ENCODE measurements around the gene SCYL2. TPM values are rescaled to one million over a fixed set of nuclear protein-coding genes. Genes with fewer than 3 reads are reported as not detected.
"Not testable (repeated sequence)": the region's sequence is repeated elsewhere in the genome, so short reads cannot be mapped to it uniquely, and the experiment has no call there.

Gene SCYL2
- total RNA-seq, 1 experiment from 2014 or later, result 56.1 TPM

- DNase-seq (ENCODE audit: extremely low read depth, low read depth), result no peak
These were observed 50.4 kb downstream of the SCYL2 start for GRCh38 chr12:100317371-100317770.

GRCh38 chr12:100324498-100324897 lies 57.5 kb downstream of the SCYL2 start:
- DNase-seq (ENCODE audit: extremely low read depth, low read depth), result no peak

GRCh38 chr12:100326208-100326607 lies 59.2 kb downstream of the SCYL2 start:
- no peak for DNase-seq (ENCODE audit: extremely low read depth, low read depth)

GRCh38 chr12:100329800-100330199 lies 62.8 kb downstream of the SCYL2 start:
- no peak for DNase-seq (ENCODE audit: extremely low read depth, low read depth)

GRCh38 chr12:100331871-100332270 lies 64.9 kb downstream of the SCYL2 start:
- DNase-seq (ENCODE audit: extremely low read depth, low read depth), result no peak

GRCh38 chr12:100332852-100333251 lies 65.9 kb downstream of the SCYL2 start:
- no peak for DNase-seq (ENCODE audit: extremely low read depth, low read depth)

GRCh38 chr12:100337299-100337698 lies 70.3 kb downstream of the SCYL2 start:
- no peak for DNase-seq (ENCODE audit: extremely low read depth, low read depth)

GRCh38 chr12:100337727-100338126 lies 70.8 kb downstream of the SCYL2 start:
- no peak for DNase-seq (ENCODE audit: extremely low read depth, low read depth)

GRCh38 chr12:100339071-100339470 lies 72.1 kb downstream of the SCYL2 start:
- no peak for DNase-seq (ENCODE audit: extremely low read depth, low read depth)

GRCh38 chr12:100342897-100343296 lies 75.9 kb downstream of the SCYL2 start:
- DNase-seq (ENCODE audit: extremely low read depth, low read depth), result not testable (repeated sequence)

- DNase-seq (ENCODE audit: extremely low read depth, low read depth), result not testable (repeated sequence)
These were observed 77.4 kb downstream of the SCYL2 start for GRCh38 chr12:100344351-100344750.

- DNase-seq (ENCODE audit: extremely low read depth, low read depth), result no peak
These were observed 78.2 kb downstream of the SCYL2 start for GRCh38 chr12:100345020-100345767.

- DNase-seq (ENCODE audit: extremely low read depth, low read depth), result no peak
These were observed 79.7 kb downstream of the SCYL2 start for GRCh38 chr12:100346660-100347059.

- peak; percentile 41 for DNase-seq (ENCODE audit: extremely low read depth, low read depth)
These were observed 81.9 kb downstream of the SCYL2 start for GRCh38 chr12:100348657-100349454.

GRCh38 chr12:100356644-100357223 lies 89.8 kb downstream of the SCYL2 start, which contains the start of gene SLC17A8:
Gene SLC17A8 (plus strand): TSS chr12:100357074. CDS start chr12:100357392, 318 bp downstream.
- DNase-seq (ENCODE audit: extremely low read depth, low read depth), result no peak

- DNase-seq (ENCODE audit: extremely low read depth, low read depth), result no peak
These were observed 92.3 kb downstream of the SCYL2 start for GRCh38 chr12:100359248-100359647.

GRCh38 chr12:100359822-100360221 lies 92.8 kb downstream of the SCYL2 start:
- DNase-seq (ENCODE audit: extremely low read depth, low read depth), result no peak

- DNase-seq (ENCODE audit: extremely low read depth, low read depth), result no peak
These were observed 93.5 kb downstream of the SCYL2 start for GRCh38 chr12:100360450-100360849.

- DNase-seq (ENCODE audit: extremely low read depth, low read depth), result no peak
These were observed 97.3 kb downstream of the SCYL2 start for GRCh38 chr12:100364324-100364723.

- no peak for DNase-seq (ENCODE audit: extremely low read depth, low read depth)
These were observed 98.4 kb downstream of the SCYL2 start for GRCh38 chr12:100365411-100365810.

GRCh38 chr12:100368066-100368465 lies 101.1 kb downstream of the SCYL2 start:
- no peak for DNase-seq (ENCODE audit: extremely low read depth, low read depth)
